AG09319 (cell line): Measurements from ENCODE around the gene FXYD3.

Source experiments
- DNase-seq: peaks from one replicate; pipeline ENCODE4 v3.0.0-alpha.2; 2010; ENCODE audit warnings: low read depth; ENCODE audit errors: extremely low read depth
- TF ChIP-seq, protein P1 (sequence below): IDR thresholded peaks from 2 replicates; pipeline ENCODE4 v1.5.1; 2011; ENCODE audit warnings: low read depth, mild to moderate bottlenecking, inconsistent platforms, low read length, moderate library complexity

Gene FXYD3

DNA sequence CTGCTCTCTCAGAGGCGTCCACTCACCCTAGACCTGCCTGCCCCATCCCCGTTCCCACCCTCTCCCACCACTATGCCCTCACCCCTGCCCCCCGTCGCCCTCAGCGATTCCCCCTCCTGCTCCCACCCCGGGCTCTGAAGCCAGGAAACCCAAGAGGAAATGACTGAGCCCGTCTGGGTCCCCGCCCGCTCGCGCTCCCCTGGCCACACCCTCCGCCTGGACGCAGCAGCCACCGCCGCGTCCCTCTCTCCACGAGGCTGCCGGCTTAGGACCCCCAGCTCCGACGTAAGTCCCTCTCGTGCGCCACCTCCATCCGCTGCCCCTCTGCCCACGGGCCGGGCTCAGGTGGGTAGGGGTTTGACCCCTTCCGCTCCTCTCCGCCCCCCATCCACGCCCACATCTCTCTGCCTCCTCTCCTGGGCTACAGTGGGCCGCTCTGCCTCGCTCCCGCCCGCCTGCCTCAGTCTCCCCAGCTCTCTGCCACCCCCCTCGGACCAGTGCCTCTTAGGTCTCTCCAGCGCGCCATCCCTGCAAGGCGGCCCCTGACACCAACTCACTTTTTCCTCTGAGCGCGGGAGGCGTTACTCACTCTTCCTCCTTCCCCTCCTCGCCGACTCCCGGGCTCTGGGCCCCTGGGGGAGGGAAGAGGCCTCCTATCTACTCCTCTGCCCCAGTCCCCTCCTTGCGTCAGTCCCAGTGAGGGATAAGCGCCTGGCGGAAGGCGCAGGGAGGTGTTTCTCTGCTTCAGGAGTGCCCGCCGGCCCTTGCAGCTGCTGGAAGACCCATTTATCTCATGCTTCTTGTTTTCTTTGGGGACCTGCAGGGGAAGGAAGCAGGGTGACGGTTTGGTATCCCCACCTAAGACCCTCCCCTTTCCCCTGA lies 39.1 kb downstream of the FXYD3 start, which contains the start of gene FXYD5:
Gene FXYD5 (plus strand): TSS at position 211 of the 882 bp plus-strand sequence. CDS start 816 bp downstream, outside the sequence.
- TF ChIP-seq, protein P1, sequence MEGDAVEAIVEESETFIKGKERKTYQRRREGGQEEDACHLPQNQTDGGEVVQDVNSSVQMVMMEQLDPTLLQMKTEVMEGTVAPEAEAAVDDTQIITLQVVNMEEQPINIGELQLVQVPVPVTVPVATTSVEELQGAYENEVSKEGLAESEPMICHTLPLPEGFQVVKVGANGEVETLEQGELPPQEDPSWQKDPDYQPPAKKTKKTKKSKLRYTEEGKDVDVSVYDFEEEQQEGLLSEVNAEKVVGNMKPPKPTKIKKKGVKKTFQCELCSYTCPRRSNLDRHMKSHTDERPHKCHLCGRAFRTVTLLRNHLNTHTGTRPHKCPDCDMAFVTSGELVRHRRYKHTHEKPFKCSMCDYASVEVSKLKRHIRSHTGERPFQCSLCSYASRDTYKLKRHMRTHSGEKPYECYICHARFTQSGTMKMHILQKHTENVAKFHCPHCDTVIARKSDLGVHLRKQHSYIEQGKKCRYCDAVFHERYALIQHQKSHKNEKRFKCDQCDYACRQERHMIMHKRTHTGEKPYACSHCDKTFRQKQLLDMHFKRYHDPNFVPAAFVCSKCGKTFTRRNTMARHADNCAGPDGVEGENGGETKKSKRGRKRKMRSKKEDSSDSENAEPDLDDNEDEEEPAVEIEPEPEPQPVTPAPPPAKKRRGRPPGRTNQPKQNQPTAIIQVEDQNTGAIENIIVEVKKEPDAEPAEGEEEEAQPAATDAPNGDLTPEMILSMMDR, result no peak; the same call in none of the 2 replicates
- peak; percentile 34 for DNase-seq

DNA sequence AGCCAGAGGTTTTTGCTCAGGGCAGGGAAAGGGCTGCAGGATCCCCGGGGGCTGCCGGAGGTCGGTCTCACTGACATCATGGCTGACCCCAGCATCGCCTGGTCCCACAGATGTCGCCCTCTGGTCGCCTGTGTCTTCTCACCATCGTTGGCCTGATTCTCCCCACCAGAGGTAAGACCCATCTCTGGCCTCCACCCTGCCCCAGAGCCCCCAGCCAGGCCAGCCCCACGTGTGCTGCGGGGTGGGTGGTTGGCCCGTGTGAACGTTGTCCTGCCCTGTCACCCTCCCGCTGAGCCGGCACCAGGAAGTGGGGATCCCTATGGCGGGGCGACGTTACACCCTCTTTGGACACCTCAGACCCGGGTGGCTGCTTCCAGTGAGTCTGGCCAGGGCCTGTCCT lies 39.8 kb downstream of the FXYD3 start:
- TF ChIP-seq, protein P1, result no peak
- DNase-seq, result no peak

DNA sequence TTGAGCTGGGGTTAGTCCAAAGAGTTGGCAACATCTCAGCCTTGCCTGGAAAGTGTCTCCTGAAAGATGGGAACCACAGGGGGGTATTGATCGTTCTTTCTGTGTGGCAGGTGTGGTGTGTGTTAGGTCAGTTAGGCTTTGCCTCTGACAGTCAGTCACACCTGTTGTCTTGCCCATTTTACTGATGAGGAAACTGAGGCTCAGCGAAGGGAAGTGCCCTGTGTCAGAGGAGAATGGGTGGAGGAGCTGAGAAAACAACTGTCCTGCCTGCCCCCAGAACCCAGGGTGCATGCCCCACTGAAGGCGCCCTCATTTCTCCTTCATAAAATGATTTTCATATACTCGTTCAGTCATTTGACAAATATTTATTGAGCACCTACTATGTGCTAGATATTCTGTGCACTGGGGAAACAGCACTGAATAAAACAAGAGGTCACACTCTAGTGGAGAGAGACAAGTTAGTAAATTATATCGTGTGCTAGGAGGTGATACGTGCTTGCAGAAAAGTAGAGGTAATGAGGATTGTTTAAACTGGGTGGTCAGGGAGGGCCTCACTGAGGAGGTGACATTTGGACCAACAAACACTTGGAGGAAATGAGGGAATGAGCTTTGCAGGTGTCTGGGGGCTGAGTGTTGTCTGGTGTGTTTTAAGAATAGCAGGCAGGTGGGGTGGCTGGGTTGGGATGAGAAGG lies 40.5 kb downstream of the FXYD3 start:
- TF ChIP-seq, protein P1, result no peak

DNA sequence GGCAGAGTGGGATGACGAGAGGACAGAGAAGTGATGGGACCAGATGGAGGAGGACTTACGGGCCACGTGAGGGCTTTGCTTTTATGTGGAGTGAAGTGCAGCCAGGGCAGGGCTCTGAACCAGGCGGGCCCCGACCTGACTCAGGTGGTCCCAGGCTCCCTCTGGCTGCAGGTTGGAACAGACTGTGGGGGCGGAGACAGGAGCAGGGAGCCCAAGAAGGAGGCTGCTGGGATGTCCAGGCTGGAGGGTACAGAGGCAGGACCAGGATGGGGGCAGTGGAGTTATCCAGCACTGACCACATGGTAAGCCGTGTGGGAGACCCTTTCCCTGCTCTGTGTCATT lies 41.0 kb downstream of the FXYD3 start:
- DNase-seq, result no peak
- TF ChIP-seq, protein P1, result no peak

More for the DNA sequence above, 40.5 kb downstream of the FXYD3 start:
- no peak for DNase-seq

DNA sequence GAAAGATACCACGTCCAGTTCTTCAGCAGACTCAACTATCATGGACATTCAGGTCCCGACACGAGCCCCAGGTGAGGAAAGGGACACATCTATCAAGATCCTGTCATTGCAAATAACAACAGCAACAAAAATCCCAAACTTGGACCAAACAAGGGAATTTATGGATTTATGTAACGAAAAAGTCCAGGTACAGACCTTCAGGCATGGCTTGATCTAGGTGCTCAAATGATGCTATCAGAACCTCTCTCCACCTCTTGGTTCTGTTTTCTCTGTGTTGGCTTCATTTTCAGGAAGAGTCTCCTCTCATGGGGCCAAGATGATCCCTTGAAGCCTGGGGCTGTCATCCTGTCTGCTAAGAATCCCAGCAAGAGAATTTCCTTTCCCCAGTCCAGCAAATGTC lies 41.8 kb downstream of the FXYD3 start:
- TF ChIP-seq, protein P1, result no peak
- DNase-seq, result no peak

DNA sequence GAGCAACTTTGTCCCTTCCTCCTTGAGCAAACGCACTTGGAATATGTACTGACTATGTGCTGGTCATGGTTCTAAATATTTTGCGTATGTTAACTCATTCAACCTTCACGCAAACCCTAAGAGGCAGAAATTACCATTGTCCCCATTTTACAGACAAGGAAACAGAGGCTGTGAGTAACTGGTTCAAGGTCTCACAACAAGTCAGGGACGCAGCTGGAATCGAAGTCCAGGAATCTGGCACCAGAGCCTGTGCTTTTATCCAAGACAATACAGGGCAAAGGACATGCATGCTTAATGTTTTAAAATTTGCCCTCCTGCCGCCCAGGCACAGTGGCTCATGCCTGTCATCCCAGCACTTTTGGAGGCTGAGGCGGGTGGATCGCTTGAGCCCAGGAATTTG lies 44.0 kb downstream of the FXYD3 start:
- TF ChIP-seq, protein P1, result no peak
- DNase-seq, result no peak

DNA sequence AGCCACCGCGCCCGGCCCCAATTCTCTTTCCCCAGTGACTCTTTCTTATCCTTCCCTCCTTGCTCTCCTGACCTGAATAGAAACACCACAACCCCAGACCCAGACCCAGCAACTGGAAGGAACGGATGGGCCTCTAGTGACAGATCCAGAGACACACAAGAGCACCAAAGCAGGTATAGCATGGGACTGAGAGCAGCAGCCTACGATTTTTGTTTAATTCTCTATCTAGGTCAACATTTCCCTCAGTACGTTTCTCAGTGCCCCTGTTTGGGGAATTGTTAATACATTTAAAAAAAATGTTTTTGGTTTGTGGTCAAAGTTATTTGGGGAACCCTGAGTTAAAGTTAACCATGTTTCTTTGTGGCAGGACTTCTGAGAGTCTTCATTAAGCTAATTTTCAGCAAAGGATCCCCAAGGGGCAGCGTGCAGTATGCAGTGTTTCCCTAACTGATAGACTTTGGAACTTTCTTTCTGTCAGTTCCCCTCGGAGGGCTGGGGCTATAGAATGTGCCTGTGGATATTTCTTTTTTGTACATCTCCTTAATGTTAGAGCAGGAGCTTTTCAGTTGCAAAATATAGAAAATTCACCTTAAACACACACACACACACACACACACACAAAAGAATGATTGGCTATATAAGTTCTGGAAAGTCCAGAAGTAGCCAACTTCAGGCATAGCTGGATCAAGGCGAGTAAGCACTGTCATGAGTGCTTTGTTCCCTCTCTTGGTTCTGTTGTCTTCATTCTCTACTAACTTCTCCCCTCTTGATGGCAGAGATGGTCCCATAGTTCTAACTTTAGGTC lies 45.2 kb downstream of the FXYD3 start:
- TF ChIP-seq, protein P1, result no peak
- DNase-seq, result no peak
